Measurements from ENCODE around the gene PDK3.

Gene PDK3

GRCh38 chrX:24575496-24575895 lies 110.4 kb downstream of the PDK3 start:
- Histone ChIP-seq H3K4me1 (ENCODE audit: control insufficient read depth, insufficient read depth, low read length, poor library complexity, severe bottlenecking) (no peaks in the 10 kb centered on the region), H3K36me3 (ENCODE audit: control insufficient read depth, insufficient read depth, low read length) (no peaks in the 10 kb centered on the region), H3K9me3 (ENCODE audit: control insufficient read depth, low read length) (no peaks in the 10 kb centered on the region), H3K27ac (ENCODE audit: insufficient read depth, low read length, poor library complexity, severe bottlenecking) (no peak overlapping the region), H3K4me3 (ENCODE audit: insufficient read depth, low read depth, low read length, poor library complexity, severe bottlenecking) (no peak overlapping the region), H3K27me3 (replicated peaks; ENCODE audit: control insufficient read depth, insufficient read depth, low read length, poor library complexity, severe bottlenecking) (no peaks in the 10 kb centered on the region)
- no peak for DNase-seq

- no peak for DNase-seq
- no peak overlapping the region for H3K4me3 ChIP-seq (ENCODE audit: insufficient read depth, low read depth, low read length, poor library complexity, severe bottlenecking)
- H3K27ac ChIP-seq (ENCODE audit: insufficient read depth, low read length, poor library complexity, severe bottlenecking) = no peak overlapping the region
- no peaks in the 10 kb centered on the region for H3K9me3 ChIP-seq (ENCODE audit: control insufficient read depth, low read length)
- no peaks in the 10 kb centered on the region for H3K36me3 ChIP-seq (ENCODE audit: control insufficient read depth, insufficient read depth, low read length)
- no peaks in the 10 kb centered on the region for H3K4me1 ChIP-seq (ENCODE audit: control insufficient read depth, insufficient read depth, low read length, poor library complexity, severe bottlenecking)
- no peaks in the 10 kb centered on the region for H3K27me3 ChIP-seq (replicated peaks; ENCODE audit: control insufficient read depth, insufficient read depth, low read length, poor library complexity, severe bottlenecking)
These were observed 112.0 kb downstream of the PDK3 start for GRCh38 chrX:24577091-24577490.
